Inflammatory macrophage treated with lipopolysaccharide for 1 hour (primary cell): ENCODE measurements around the gene PLA2G5.

Source experiments
- DNase-seq, 2 donors: peaks; one replicate each; pipeline ENCODE4 v3.0.0-alpha.2; 2020 to 2022

The PLA2G5 gene

DNA sequence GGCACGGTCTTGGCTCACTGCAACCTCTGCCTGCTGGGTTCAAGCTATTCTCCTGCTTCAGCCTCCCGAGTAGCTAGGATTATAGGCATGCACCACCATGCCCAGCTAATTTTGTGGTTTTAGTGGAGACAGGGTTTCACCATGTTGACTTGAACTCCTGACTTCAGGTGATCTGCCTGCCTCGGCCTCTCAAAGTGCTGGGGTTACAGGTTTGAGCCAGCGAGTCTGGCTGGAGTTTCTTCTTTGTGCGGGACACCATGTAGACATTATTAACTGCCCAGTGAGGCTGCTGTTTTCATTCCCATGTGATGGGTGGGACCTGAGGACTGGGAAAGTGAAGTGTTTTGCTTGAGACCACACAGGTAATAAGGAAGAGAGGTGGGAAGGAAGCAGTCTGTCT lies 23.3 kb downstream of the PLA2G5 start:
- no peak for DNase-seq

DNA sequence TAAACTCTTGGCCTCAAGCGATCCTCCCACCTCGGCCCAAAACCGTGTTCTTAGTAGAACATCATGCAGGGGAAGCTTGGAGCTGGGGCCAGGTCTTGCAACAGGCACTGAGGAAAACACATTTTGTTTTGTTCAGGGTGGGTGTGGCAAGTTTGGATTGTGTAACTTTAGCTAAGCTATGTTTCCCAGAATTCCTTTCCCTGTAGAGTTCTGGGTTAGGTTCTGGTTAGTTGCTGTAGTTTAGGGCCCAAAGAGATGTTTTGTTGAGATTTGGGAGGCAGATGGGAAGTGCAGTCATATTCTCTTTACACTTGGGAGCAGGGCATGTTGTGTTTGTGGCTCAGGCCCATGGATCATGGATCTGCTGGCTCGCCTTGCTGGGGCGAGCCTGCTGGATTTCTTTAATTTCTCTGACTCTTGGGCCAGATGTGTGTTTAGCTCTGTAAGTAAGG lies 24.0 kb downstream of the PLA2G5 start:
- peak in 1 of 2 donors; percentile 3 for DNase-seq

DNA sequence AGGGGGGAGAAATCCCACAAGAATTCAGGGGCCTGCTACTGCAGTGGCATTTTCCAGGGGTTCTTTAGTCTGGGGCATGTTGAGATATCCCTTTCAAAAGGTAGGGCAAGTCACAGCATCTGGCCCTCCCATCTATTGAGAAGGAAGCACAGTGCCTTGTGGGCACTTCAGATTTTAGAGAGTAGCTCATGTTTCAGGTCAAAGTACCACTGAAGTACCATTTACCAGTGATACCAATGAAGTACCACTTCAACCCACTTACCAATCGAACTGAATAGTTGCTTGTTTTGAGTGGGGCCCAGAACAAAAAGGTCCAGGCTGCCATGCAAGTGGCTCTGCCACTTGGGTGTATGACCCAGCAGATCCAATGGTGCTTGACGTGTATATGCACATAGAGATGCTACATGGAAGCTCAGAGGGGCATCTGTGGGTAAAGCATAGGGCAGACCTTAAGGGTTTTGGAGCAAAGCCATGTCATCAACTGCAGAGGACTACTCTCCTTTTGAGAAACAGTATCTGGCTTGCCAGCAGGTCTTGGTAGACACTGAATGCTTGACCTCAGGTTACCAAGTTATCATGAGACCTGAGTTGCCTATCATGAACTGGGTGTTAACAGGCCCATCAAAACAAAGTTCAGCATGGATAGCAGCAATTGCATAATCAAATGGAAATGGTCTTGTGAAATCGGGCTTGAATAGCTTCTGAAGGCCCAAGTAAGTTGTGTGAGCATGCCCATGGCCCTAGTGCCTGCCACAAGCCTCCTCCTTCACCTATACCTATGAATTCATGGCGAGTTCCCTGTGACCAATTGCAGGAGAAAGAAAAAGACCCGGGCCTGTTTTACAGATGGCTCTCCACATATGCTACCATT lies 25.8 kb downstream of the PLA2G5 start:
- peak in 1 of 2 donors; percentile 10 for DNase-seq

DNA sequence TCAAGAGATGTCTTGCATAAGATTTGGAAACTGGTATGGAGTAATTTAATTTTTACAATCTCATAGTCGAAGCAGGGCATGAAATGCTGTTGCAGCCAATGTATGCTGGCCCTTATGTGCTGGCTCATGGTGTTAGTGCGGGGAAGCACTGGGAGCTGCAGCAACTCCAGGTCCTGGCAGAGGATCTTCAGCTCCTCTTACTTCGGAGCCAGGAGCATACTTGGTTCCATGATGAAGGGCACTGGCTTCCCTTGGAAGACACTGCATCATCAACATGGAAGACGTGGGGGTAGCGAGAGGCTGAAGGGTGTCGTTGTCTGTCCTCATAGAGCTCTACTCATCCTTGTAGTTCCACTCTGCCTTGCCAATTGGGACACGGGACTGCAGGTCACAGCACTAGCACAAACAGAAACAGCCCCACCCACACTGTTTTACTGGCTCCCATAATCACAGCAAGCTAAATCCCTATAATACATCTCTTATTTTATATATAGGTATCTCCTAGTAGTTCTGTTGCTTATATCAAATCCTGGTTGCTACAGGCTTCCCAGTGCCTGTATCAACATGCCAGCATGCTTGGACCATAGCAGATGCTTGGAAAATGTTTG lies 26.9 kb downstream of the PLA2G5 start:
- DNase-seq: no peak

DNA sequence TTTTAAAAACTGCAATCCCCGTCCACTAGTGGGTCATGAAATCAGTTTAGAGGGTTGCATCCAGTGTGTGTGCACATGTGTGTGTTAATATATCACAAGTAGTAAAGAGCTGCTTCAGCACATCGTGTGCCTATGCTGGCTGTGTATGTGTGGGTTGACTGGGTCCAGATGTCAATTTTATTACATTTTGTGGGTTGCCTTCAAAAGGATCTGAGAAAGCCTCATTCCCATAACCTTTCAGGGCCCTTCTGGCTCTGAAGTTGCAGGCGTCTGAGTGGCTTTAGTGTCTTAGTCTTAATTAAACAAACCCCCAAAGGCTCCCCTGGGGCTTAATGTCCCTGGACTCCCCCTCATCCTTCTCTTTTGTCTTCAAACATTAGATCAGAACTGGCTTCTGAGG lies 29.5 kb downstream of the PLA2G5 start:
- no peak for DNase-seq

DNA sequence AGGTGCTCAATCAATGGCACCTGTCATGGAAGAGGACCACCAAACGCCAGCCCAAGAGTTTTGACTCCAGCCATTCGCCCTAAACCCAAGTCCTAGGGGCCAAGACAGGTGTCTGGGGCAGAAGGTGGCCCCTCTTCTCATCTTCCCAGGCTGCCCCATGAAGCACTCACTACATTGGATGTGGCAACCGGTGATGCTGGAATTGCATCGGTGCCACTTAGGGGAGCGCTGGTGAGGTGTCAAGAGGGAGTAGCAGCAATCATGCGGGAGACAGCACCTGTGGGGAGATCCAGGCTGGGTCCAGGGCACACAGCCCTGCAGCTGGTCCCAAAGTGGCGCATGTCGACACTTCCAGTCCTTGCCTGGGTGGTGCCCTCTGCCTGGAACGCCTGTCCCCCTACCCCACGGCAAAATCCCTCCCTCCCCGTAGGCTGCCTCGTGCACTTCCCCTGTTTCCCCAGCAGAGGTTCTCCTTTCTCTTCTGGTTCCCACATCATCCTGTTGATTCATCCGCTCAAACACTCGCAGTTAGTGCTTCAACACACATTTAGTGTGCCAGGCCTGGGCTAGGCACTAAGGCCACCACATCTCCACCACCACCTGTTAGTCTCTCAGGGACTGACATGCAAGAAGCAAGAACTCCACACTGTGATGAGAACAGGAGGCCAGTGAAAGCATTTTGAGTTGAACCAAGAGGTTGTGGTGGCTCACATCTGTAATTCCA lies 30.8 kb downstream of the PLA2G5 start:
- peak; percentile 31 to 62 for DNase-seq

DNA sequence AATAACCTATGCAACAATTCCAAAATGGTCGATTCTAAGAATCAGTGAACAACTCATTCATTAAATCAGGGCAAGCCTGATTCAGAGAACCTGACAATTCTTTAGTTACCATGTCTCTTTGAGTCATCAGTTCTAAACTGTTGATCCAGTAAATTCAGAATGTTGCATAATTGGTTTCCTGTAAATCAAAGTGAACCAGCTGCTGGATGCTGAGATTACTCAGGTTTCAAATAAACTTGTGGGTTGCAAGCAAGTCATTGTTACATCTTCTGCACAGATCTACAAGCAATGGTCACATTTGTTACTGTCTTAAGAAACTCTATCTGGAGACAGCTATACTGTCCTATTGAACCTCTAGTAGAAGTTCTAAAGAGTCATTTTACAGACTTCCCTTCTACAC lies 32.9 kb downstream of the PLA2G5 start:
- no peak for DNase-seq

DNA sequence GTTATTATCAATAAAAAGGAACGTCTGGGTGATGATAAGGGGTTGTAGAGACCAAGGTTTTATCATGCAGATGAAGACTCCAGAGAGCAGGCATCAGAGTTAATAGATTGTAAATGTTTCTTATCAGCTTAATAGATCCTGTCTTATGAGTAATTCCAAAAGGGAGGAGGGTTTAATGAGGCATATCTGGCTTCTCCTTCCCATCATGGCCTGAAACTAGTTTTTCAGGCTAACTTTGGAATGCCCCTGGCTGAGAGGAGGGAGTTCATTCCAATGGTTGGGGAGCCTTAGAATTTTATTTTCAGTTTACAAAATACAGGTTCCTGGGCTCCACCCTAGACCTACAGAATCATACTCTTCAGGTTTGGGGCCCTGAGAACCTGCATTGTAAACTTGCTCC lies 35.9 kb downstream of the PLA2G5 start:
- DNase-seq: no peak

DNA sequence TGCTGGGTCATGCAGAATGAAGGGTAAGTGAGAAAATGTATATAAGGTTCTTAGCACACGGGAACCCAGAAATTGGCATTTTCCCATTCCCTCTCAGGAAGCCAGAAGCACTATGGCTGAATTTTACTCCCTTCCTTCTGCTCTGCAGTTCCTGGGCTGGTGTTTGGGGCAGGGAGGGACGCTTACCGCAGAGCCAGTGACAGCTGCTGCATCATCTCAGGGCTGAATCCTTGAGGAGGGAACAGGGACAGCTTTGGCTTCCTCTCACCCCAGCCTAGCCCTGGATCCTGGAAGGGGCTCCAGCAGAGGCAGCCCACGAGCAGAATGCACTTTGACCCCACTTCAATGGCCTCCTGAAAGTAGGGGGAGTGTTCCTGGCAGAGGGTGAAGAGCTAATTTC lies 37.4 kb downstream of the PLA2G5 start:
- no peak for DNase-seq

DNA sequence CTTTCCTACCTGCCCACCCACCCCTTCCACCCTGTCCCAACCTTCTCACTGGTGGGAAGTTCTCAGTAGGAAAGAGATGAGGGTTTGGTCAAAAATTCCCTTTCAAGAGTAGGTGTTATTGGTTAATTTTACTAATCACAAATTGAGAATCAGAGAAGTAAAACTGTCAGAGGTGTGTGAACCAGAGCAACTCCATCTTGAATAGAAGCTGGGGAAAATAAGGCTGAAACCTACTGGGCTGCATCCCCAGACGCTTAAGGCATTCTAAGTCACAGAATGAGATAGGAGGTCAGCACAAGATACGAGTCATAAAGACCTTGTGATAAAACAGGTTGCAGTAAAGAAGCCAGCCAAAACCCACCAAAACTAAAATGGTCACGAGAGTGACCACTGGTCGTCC lies 37.8 kb downstream of the PLA2G5 start:
- no peak for DNase-seq

DNA sequence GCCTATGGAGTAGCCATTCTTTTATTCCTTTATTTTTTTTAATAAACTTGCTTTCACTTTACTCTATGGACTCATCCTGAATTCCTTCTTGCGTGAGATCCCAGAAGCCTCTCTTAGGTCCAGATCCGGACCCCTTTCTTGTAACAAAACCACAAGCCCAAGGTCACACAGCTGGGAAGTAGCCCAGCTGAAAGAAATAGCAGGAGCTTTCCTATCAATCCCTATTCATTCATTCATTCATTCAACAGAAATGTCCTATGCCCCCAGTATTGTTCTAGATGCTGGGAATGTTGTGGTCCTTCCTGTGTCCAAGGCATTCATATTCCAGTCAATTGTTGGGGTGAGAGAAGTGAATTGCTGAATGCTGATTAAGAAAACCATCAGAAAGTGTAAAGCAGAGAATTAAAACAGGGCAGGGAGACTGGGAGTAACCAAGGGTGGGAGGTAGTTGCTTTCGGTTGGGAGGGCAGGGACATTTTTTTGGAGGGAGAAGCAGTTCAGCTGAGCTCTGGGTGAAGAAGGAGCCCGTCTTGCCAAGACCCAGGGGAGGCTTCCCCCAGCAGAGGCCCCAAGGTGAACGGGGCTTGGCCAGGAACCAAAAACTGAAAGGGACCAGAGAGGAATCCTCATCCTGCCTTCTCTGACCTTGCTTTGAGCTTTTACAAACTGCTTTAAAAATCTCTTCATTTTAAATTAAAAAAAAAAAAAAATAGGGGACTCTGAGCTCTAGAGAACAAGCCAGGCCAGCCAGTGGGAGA lies 38.6 kb downstream of the PLA2G5 start:
- no peak for DNase-seq

DNA sequence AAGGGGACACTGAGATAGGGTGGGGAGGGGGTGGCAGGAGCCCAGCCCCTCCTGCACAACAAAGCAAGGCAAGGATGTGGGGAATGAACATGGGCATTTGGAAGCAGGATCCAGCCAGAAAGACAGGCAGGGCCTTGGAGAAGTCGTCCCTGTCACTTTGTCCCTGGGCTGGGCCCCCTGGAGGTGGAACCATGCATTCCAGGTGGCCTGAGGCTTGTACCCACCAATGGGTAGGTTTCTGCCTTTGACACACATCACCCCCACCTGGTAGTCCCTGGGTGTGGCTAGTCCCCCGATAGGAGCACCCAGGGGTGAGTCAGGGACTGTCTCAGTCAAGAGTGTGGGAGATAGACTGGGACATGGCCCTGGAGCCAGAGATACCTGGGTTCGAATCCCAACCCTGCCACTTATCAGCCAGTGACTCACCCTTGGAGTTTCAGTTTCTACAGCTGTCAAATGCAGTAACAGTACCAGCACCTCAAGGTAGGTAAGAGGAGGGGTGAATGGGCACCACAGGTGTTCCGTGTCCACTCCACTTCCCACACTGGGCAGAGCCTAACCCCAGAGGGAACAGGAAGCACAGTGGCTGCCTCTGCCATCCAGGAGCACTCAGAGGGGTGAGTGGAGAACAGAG lies 39.3 kb downstream of the PLA2G5 start:
- DNase-seq: no peak

DNA sequence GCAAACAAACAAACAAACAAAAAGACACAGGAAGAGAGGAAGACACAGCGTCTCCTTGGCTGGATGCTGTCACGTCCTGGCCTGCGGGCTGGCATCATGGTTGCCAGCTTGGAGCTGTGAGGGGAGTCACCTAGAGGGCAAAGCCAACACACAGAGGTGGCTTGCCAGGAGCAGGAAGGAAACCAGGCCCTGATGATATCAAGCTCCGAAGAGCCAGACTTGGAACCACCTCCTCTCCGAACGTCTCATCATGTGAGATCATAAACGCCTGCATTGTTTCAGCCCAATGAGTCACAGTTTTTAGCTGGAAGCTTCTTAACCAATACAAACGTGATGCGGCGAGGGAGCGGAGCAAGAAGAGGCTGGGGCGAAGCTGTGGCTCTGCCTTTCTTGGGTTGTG lies 40.7 kb downstream of the PLA2G5 start:
- DNase-seq: no peak

DNA sequence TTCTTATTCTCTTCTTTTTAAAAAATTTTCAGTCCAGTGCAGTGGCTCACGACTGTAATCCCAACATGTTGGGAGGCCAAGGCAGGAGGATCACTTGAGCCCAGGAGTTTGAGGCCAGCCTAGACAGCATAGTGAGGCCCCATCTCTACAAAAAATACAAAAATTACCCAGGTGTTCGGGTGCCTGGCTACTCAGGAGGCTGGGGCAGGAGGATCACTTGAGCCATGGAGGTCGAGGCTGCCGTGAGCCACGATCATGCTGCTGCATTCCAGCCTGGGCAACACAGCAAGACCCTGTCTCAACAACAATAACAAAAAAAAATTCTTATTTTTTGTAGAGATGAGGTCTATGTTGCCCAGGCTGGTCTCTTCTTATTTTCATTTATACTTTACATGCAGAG lies 41.5 kb downstream of the PLA2G5 start:
- no peak for DNase-seq

DNA sequence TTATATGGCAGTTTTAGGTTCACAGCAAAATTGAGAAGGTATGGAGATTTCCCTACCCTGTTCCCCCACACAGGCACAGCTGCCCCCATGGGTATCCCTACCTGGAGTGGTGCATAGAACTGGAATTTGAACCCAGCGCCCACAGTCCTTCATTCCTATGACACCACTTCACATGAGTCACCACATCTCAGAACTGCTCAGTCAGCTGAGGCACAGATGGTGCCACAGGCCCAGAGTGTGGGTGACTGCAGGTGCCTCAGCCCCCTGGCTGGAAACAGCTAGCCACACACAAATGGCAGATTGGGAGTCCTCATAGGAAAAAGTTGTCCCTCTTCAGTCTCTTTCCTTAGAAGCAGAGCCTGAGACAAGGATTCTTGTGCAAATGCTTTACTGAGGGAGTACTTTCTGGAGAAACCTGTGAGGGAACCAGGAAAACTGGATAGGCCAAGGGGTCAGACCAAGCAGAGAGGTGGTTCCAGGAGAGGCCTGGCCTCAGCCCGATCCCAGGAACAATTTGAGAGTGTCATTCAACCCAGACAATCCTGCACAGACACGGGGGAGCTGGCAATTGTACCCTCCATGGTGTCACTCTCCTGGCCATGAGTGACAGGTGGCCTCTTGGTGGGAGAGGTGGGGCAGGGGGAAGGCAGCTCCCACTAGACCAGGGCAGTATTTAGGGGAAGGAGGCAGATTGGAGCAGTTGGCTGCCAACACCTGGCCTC lies 42.4 kb downstream of the PLA2G5 start:
- DNase-seq: no peak

DNA sequence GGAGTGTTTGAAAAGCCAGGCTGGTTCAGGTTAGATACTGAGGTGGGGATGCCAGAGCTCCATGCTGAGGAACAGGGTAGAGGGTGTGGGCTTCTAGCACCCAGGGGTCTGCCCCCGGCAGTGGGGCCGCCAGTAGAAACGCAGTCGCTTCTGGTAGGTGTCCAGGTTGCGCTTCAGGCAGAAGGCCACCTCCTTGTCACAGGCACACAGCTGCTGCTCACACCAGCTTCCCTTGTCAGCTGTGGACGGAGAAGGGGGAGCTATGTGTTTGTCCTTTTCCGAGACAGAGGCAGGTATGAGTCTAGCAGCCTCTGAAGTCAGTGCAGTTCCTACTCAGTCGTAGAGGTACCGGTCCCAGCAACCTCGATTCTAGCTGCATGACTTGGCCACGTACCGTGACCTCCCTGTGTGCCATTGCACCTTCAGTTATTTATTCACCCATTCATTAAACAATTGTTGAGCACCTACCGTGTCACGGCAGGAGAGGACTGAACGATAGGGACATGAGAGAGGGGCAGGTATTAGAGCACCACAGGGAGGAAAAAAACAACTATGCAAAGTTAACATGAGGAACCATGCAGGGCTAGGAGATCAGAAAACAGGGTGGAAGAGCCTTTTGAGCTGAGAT lies 44.1 kb downstream of the PLA2G5 start:
- no peak for DNase-seq

DNA sequence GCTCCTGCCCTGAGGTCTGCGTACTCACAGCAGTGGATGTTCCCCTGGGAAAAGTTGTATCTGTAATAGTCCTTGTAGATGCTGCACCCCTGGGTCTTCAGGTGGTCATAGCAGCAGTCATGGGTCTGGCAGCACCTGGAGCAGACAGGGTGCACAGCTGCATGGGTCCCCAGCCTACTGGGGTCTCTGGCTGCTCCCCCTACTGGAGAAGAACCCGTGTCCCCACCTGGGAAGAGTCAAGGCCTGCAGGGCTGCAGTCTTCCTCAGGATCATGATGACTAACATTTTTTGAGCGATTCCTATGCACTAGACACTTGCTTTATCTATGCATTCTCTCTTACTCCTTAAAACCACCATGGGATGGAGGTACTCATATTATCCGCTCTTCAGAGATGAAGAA lies 45.5 kb downstream of the PLA2G5 start:
- DNase-seq: no peak

DNA sequence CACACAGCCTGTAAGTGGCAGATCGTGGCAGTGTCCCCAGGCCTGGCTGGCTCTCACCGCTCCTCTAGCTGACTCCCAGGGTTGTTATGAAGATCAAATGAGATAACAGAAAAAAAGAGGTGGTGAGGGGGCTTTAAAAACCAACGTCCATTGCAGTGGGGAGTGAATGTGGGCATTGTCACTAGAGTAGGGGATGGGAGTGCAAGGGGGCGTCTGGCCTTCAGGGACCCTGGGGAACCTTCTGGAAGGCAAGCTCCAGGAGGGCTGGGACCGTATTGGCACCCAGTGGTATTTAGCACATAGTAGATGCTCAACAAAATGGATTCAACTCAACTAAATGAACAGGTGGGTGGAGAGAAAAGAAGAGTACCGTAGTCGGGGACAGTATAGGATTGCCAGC lies 45.9 kb downstream of the PLA2G5 start:
- no peak for DNase-seq

DNA sequence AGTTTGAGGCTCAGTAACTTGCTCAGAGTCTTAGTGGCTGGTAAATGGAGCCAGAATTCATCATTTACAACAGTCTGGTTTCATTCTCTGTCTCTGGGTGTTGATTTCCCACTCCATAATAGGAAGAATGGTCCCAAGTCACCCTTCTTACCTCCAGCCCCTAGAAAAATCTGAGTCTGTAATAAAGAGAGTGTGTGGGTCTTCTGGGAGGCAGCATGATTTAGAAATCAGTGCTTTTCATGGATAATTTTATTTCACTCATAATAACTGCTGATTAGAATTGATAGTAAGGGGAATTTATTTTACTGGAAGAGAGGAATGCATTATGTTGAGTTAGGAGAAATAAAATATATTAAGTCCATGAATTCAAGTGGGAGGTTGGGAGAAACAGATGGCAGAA lies 47.2 kb downstream of the PLA2G5 start:
- DNase-seq: no peak

DNA sequence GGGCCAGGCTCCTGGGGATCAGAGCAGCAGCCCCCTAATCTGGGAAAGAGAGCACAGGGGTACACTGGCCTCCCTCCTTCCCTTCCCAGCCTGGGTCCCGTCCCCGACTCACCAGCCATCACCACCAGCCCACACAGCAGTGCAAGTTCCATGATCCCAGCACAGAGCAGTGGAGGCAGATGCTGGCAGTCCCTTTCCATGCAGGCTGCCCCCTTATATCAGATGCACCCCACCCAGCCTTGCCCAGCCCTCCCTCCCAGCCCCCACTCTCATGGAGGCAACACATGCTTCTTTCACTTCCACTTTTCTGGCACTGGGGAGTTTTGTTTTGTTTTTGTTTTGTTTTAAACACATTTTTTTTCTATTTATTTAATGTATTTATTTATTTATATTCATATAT lies 49.4 kb downstream of the PLA2G5 start, which contains the start of gene PLA2G2D:
PLA2G2D (minus strand) TSS at position 190 of the 400 bp plus-strand sequence; CDS start at position 152, 38 bp downstream.
- DNase-seq: no peak

DNA sequence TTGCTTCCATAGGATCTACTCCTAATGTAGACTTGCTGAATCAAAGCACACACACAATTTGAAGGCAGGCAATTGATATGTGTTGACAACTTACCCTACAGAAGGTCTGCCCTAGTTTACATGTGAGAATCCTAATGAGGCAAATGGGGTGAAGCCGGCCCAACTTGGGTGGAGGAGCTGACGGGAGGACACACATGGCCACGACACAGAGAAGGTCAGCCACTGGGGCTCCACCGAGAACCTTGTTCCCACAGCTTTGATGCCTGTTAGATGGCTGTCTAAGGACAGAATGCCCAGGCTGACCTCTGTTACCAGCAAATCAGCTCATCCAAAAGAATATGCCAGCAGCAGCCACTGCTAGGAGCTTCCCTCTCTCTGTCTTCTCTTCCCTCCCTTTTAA lies 50.8 kb downstream of the PLA2G5 start:
- no peak for DNase-seq
